ENCODE measurements around the gene DDX56. TPM values are rescaled to one million over a fixed set of nuclear protein-coding genes. Genes with fewer than 3 reads are reported as not detected.

DDX56 gene
- total and polyA plus RNA-seq, 9 of the 15 experiments (the other 6 are each of a cell fraction or from before 2014, with no cell fraction given), result 33.0 to 145 (median 102) TPM

DNA sequence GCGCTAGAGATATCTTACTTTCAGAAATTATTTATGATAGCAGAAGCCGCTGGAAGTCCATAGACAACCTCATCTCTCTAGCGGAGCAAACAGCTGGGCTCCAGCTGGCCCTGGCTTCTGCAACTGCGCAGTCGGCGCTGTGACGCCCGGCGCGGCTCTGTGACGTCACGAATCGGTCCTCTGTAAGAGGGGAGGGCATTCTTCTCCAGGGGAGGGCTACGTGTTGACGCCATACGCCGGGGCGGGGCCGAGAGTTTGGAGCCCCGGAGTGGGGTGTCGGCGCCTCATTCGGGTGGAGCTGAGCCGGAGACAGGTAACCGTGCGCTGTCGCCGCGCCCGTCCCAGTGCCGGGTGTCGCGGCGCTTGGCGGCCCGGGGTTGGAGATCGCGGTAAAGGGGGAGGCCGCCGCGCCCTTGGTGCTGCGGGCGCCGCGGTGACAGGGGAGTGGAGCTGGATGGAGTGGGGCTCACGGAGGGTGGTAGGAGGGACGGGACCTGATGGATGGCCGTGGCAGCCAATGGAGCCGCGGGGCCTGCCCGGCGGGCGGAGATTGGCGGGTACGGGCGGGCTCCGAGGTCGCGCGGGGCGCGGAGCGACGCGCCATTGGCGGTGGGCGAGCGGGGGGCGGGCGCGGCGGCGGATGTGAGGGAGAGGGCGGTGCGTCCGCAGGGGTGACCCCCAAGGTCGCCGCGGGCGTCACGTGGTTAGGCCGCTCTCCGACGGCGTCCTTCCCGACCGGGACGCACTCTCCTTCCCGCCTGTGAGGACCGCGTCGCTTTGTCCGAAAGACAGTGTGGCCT lies 32.8 kb upstream of the DDX56 start, which contains the start of gene OGDH (continued):
- TF ChIP-seq, protein P1, sequence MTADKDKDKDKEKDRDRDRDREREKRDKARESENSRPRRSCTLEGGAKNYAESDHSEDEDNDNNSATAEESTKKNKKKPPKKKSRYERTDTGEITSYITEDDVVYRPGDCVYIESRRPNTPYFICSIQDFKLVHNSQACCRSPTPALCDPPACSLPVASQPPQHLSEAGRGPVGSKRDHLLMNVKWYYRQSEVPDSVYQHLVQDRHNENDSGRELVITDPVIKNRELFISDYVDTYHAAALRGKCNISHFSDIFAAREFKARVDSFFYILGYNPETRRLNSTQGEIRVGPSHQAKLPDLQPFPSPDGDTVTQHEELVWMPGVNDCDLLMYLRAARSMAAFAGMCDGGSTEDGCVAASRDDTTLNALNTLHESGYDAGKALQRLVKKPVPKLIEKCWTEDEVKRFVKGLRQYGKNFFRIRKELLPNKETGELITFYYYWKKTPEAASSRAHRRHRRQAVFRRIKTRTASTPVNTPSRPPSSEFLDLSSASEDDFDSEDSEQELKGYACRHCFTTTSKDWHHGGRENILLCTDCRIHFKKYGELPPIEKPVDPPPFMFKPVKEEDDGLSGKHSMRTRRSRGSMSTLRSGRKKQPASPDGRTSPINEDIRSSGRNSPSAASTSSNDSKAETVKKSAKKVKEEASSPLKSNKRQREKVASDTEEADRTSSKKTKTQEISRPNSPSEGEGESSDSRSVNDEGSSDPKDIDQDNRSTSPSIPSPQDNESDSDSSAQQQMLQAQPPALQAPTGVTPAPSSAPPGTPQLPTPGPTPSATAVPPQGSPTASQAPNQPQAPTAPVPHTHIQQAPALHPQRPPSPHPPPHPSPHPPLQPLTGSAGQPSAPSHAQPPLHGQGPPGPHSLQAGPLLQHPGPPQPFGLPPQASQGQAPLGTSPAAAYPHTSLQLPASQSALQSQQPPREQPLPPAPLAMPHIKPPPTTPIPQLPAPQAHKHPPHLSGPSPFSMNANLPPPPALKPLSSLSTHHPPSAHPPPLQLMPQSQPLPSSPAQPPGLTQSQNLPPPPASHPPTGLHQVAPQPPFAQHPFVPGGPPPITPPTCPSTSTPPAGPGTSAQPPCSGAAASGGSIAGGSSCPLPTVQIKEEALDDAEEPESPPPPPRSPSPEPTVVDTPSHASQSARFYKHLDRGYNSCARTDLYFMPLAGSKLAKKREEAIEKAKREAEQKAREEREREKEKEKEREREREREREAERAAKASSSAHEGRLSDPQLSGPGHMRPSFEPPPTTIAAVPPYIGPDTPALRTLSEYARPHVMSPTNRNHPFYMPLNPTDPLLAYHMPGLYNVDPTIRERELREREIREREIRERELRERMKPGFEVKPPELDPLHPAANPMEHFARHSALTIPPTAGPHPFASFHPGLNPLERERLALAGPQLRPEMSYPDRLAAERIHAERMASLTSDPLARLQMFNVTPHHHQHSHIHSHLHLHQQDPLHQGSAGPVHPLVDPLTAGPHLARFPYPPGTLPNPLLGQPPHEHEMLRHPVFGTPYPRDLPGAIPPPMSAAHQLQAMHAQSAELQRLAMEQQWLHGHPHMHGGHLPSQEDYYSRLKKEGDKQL (CRISPR knock-in tag; IDR thresholded peaks at IDR 0.05; ENCODE audit: borderline replicate concordance), result no peak
- TF ChIP-seq, protein P2, sequence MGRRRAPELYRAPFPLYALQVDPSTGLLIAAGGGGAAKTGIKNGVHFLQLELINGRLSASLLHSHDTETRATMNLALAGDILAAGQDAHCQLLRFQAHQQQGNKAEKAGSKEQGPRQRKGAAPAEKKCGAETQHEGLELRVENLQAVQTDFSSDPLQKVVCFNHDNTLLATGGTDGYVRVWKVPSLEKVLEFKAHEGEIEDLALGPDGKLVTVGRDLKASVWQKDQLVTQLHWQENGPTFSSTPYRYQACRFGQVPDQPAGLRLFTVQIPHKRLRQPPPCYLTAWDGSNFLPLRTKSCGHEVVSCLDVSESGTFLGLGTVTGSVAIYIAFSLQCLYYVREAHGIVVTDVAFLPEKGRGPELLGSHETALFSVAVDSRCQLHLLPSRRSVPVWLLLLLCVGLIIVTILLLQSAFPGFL (CRISPR knock-in tag; IDR thresholded peaks at IDR 0.05), result no peak
- TF ChIP-seq GABPB2 (CRISPR knock-in tag; conservative IDR thresholded peaks at IDR 0.05) (no peak), EWSR1 (IDR thresholded peaks at IDR 0.05; ENCODE audit: borderline replicate concordance, low read depth, partially characterized antibody) (no peak), ZNF263 (CRISPR knock-in tag; IDR thresholded peaks at IDR 0.05; ENCODE audit: borderline replicate concordance) (no peak; the same call in 1 of the 2 replicates), ZNF561 (CRISPR knock-in tag; conservative IDR thresholded peaks at IDR 0.05) (no peak), NONO (IDR thresholded peaks at IDR 0.05; ENCODE audit: low read depth in 2 of 2, low read length in 1 of 2) (peak; percentile 74 to 85; a peak in 3 of 4 replicates), CBFB (CRISPR knock-in tag; IDR thresholded peaks at IDR 0.05) (no peak), SMARCA5 (IDR thresholded peaks at IDR 0.05) (no peak), BCL6 (CRISPR knock-in tag; IDR thresholded peaks at IDR 0.05) (no peak), MCM7 (IDR thresholded peaks at IDR 0.05) (no peak), STAT5A (IDR thresholded peaks at IDR 0.05; ENCODE audit: borderline replicate concordance, low read length) (no peak), ETV5 (CRISPR knock-in tag; IDR thresholded peaks at IDR 0.05; ENCODE audit: low read depth) (no peak), FOS (IDR thresholded peaks at IDR 0.05; ENCODE audit: extremely low read depth, insufficient read length) (peak; percentile 96), FIP1L1 (IDR thresholded peaks at IDR 0.05; ENCODE audit: low read depth, low read length, poor library complexity, severe bottlenecking) (peak; percentile 89), THRAP3 (IDR thresholded peaks at IDR 0.05; ENCODE audit: borderline replicate concordance) (no peak), NFYB (IDR thresholded peaks at IDR 0.05; ENCODE audit: extremely low read depth, insufficient read length) (peak; percentile 85), ARHGAP35 (IDR thresholded peaks at IDR 0.05; ENCODE audit: partially characterized antibody) (no peak), SRSF7 (optimal IDR thresholded peaks at IDR 0.05; ENCODE audit: low read depth, low read length) (no peak), ZNF699 (CRISPR knock-in tag; IDR thresholded peaks at IDR 0.05; ENCODE audit: insufficient replicate concordance) (no peak)
- TF ChIP-seq, protein P3, sequence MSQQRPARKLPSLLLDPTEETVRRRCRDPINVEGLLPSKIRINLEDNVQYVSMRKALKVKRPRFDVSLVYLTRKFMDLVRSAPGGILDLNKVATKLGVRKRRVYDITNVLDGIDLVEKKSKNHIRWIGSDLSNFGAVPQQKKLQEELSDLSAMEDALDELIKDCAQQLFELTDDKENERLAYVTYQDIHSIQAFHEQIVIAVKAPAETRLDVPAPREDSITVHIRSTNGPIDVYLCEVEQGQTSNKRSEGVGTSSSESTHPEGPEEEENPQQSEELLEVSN (IDR thresholded peaks at IDR 0.05; ENCODE audit: borderline replicate concordance in 1 of 2, extremely low read depth in 1 of 2, insufficient read depth in 1 of 2, insufficient read length in 1 of 2, low read depth in 1 of 2, low read length in 1 of 2, poor library complexity in 1 of 2, severe bottlenecking in 1 of 2), result peak; percentile 97
